GM18508 (cell line): Measurements from ENCODE around the gene DOCK2.
"Not testable (repeated sequence)": the region's sequence is repeated elsewhere in the genome, so short reads cannot be mapped to it uniquely, and the experiment has no call there.

ENCODE experiments used
- ATAC-seq: cut with Tn5 transposase; IDR thresholded peaks from one replicate; pipeline ENCODE4 v1.9.1; 2021; ENCODE audit warnings: moderate number of reproducible peaks; ENCODE audit not compliant: insufficient read depth, unreplicated experiment

The DOCK2 gene

DNA sequence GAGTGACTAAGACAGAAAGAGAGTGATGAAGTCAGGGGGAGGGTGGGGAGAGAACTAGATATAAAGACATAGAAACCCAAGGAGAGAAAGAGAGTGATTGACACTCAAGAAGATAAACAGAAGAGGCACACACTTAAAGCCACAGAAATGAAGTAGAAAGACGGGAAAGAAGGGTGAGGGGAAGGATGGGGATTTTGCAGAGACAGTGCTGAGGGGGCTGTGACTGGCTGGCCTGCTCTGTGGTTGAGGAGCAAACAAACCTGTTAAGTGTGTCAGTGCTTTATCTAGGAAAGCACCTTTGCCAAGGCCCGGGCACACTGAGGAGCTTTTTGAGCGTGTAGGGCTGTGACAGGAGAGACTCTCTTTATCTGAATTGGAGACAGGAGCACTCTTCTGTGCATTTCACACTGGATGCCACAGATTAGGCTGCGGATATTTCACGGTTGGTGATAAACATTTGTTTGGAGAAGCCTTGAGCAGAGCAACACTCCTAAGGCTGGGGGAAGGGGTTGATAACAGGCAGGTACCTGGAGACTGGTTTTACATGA, 109.1 kb downstream of the DOCK2 start:
- no peak for ATAC-seq

DNA sequence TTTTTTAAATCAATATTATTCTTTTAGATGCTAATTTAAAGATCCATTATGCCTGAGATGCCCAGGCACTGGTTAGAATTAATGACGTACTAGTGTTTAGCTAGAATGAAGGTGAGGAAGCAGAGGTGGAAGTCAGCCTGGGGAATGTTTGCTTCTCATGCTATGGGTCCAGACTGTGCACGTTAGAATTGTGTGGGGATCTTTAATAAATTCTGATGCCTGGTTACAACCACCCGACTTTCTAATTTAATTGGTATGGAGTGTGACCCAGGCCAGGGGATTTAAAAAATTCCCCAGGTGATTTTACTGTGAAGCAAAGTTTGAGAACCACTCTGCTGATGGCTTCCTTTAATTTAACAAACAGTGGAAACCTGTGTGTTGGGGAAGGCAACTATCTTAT, 111.1 kb downstream of the DOCK2 start:
- ATAC-seq, result no peak

GRCh38 chr5:169749295-169749694, 112.2 kb downstream of the DOCK2 start:
- ATAC-seq, result no peak

DNA sequence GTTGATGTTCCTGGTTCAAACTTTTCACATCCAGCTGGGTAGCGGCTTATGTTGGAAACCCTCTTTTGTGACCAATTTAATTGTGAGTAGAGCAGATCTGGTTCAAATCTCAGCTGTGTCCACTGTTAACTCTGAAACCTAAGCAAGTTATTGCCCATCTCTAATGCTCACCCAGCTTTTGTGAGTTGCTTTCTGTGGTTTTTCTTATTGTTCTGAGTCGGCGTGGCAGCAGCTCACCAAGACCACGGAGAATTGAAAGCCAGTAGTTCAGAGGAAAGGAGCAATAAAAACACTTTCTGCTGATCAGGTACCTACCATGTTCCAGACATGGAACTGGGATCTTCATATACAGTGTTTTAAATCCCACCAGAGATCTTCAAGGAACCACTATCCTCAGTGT, 114.4 kb downstream of the DOCK2 start:
- no peak for ATAC-seq

DNA sequence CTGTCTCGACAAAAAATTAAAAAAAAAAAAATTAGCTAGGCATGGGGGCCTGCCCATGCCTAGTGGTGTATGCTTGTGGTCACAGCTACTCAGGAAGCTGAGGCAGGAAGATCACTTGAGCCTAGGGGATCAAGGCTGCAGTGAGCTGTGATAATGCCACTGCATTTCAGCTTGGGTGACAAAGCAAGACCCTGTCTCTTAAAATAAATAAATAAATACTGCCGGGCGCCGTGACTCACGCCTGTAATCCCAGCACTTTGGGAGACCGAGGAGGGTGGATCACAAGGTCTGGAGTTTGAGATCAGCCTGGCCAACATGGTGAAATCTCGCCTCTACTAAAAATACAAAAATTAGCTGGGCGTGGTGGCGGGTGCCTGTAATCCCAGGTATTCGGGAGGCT, 115.5 kb downstream of the DOCK2 start:
- ATAC-seq, result not testable (repeated sequence)

DNA sequence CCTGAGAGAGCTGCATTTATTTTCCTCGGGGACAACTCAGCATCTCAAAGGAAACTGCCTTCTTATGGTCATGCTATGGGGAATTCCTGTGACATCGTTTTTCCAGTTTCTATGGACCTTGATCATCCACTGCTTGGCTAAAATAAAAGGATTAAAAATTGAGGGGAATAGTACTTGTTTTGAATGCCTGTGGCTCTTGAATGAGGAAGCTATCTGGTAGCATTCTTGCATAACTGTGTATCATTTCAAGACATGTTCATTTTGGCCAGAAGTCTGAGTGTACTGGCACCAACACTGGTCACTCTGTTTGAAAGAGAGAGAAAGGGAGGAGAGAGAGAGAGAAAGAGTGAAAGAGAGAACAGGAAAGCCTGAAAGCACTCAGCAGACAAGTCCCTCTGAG, 116.7 kb downstream of the DOCK2 start:
- ATAC-seq, result no peak

DNA sequence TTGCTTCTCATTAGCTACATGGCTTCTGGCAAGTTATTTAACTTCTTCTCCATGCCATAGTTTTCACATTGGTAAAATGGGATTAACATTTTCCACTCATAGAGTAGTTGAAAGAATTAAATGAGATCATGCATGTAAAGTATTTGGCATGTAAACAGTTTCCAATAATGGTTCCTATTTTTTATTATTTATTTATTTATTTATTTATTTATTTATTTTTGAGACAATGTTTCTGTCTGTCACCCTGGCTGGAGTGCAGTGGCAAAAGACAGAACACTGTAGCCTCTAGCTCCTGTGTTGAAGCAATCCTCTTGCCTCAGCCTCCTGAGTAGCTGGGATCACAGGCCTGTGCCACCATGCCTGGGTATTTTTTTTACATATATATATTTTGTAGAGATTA, 117.7 kb downstream of the DOCK2 start:
- ATAC-seq, result no peak

- ATAC-seq, result no peak
These were observed 119.1 kb downstream of the DOCK2 start for GRCh38 chr5:169756071-169756765.

GRCh38 chr5:169757016-169757415, 119.9 kb downstream of the DOCK2 start:
- no peak for ATAC-seq

- no peak for ATAC-seq
These were observed 121.8 kb downstream of the DOCK2 start for GRCh38 chr5:169758886-169759285.

- no peak for ATAC-seq
These were observed 123.2 kb downstream of the DOCK2 start for GRCh38 chr5:169760229-169760628.

DNA sequence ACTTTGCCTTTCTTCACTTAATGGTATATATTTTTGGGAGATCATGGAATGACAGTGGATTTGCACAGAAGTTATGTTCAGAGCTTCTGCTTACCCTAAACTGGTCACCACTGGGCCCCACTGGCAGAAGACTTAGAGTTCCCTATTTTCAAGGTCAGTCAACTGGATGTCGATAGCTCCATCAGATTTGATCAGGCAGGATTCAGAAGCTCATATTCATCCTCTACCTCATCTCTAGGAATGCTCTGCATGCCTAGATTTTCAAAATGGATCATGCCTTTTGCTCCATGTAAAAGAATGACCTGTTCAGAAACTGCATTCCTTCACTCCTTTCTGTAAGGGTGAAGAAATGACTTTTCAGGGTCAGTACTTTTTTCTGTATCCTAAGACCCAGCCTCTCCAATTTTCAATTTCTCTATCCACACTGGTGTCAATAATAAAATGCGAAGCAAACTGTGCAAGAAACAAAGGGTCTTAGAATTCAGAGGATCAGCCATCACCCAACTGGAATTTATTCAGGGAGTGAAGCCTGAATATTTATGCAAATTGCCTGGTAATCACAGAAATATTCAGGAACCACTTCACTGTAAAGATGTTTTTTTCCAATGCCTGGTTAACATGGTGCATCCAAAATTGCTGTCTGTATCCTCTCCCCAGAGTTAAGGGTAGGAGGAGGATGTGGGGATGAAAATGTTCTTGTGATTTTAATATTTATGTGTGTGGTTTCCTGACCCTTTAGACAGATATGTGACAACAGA, 125.4 kb downstream of the DOCK2 start:
- no peak for ATAC-seq

- peak; percentile 87 for ATAC-seq
These were observed 126.4 kb downstream of the DOCK2 start for GRCh38 chr5:169763376-169764017.

GRCh38 chr5:169764018-169764378, 126.9 kb downstream of the DOCK2 start:
- ATAC-seq, result no peak

GRCh38 chr5:169765176-169765996, 128.3 kb downstream of the DOCK2 start:
- no peak for ATAC-seq

GRCh38 chr5:169766943-169767342, 129.9 kb downstream of the DOCK2 start:
- ATAC-seq, result not testable (repeated sequence)

DNA sequence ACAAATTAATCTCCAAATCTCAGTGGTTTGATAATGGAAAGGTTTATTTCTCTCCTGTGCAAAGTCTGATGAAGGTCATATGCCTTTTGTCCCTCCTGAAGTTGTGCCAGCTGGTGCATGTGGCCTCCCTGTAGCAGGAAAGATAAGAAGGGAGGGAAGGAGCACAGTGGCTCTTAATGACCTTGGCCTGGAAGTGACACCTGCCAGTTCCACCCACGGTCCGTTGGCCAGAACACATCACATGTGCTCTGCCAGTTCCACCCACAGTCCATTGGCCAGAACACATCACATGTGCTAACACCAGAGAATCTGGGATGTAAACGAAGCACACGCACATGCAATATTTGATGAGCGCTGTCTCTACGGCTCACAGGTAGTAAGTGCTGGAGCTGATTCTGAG, 130.9 kb downstream of the DOCK2 start:
- no peak for ATAC-seq

- ATAC-seq, result no peak
These were observed 131.3 kb downstream of the DOCK2 start for GRCh38 chr5:169768416-169768815.

- no peak for ATAC-seq
These were observed 133.0 kb downstream of the DOCK2 start for GRCh38 chr5:169770109-169770508.

GRCh38 chr5:169772256-169772655, 135.2 kb downstream of the DOCK2 start:
- no peak for ATAC-seq
